Liver (tissue), 9 donors: ENCODE results near the gene PAFAH1B2. TPM values are rescaled to one million over a fixed set of nuclear protein-coding genes. Genes with fewer than 3 reads are reported as not detected.

Experiments
- DNase-seq: peaks from one replicate; pipeline ENCODE4 v3.0.0-alpha.2; 2017; ENCODE audit warnings: low spot score
- H3K27ac ChIP-seq, 2 donors: one replicate each; pipeline ENCODE4 v1.7.0; 2013; ENCODE audit warnings: inconsistent platforms in 2 of 2, low read length in 2 of 2, control low read depth in 1 of 2, low read depth in 1 of 2, mild to moderate bottlenecking in 1 of 2
- H3K27me3 ChIP-seq, 4 donors: one replicate each; pipeline versions ENCODE4 v1.6.1 to v1.7.0; 2013; ENCODE audit warnings: low read length in 3 of 4, inconsistent platforms in 1 of 4, mild to moderate bottlenecking in 1 of 4, moderate library complexity in 1 of 4; ENCODE audit not compliant: control insufficient read depth in 4 of 4, insufficient read depth in 4 of 4
- H3K36me3 ChIP-seq, 4 donors: one replicate each; pipeline versions ENCODE4 v1.6.1 to v1.7.0; 2013; ENCODE audit warnings: low read length in 3 of 4, mild to moderate bottlenecking in 3 of 4, low read depth in 1 of 4, moderate library complexity in 1 of 4; ENCODE audit not compliant: control insufficient read depth in 4 of 4, insufficient read depth in 3 of 4
- H3K4me1 ChIP-seq, 4 donors: one replicate each; pipeline versions ENCODE4 v1.6.1 to v1.7.0; 2013; ENCODE audit warnings: low read length in 3 of 4, mild to moderate bottlenecking in 3 of 4, moderate library complexity in 1 of 4; ENCODE audit not compliant: control insufficient read depth in 4 of 4, insufficient read depth in 4 of 4
- H3K4me3 ChIP-seq, 3 donors: one replicate each; pipeline versions ENCODE4 v1.6.1 to v1.7.0; 2013; ENCODE audit warnings: low read length in 3 of 3, control low read depth in 1 of 3, low read depth in 1 of 3, mild to moderate bottlenecking in 1 of 3
- H3K9ac ChIP-seq, 2 donors: one replicate each; pipeline ENCODE4 v1.7.0; 2013; ENCODE audit warnings: low read length in 2 of 2, mild to moderate bottlenecking in 2 of 2, moderate library complexity in 2 of 2, control low read depth in 1 of 2, low read depth in 1 of 2
- H3K9me3 ChIP-seq, 4 donors: one replicate each; pipeline versions ENCODE4 v1.6.1 to v1.7.0; 2013; ENCODE audit warnings: low read length in 3 of 4; ENCODE audit not compliant: control insufficient read depth in 4 of 4
- EGR1 ChIP-seq, 2 donors: IDR thresholded peaks; 2 replicates each; pipeline ENCODE4 v1.6.1; 2016 to 2018; ENCODE audit warnings: antibody characterized with exemption in 2 of 2, low read depth in 2 of 2
- FOXA1 ChIP-seq: IDR thresholded peaks from 2 replicates; pipeline ENCODE4 v1.6.1; 2016; ENCODE audit warnings: antibody characterized with exemption
- FOXA2 ChIP-seq: IDR thresholded peaks from 2 replicates; pipeline ENCODE4 v1.6.1; 2016; ENCODE audit warnings: antibody characterized with exemption
- GABPA ChIP-seq, 2 donors: IDR thresholded peaks in 1 of 2; conservative IDR thresholded peaks in 1 of 2; 2 replicates each; pipeline ENCODE4 v1.6.1; 2016; ENCODE audit warnings: antibody characterized with exemption in 2 of 2, mild to moderate bottlenecking in 1 of 2, moderate library complexity in 1 of 2
- HNF4A ChIP-seq, 2 donors: conservative IDR thresholded peaks; 2 replicates each; pipeline ENCODE4 v1.6.1; 2016; ENCODE audit warnings: antibody characterized with exemption in 2 of 2, mild to moderate bottlenecking in 2 of 2
- HNF4G ChIP-seq: IDR thresholded peaks from 2 replicates; pipeline ENCODE4 v1.6.1; 2016; ENCODE audit warnings: antibody characterized with exemption
- JUND ChIP-seq, 2 donors: IDR thresholded peaks; 2 replicates each; pipeline ENCODE4 v1.6.1; 2016; ENCODE audit warnings: antibody characterized with exemption in 2 of 2
- NR2F2 ChIP-seq: IDR thresholded peaks from 2 replicates; pipeline ENCODE4 v1.6.1; 2016; ENCODE audit warnings: antibody characterized with exemption
- RAD21 ChIP-seq, 2 donors: IDR thresholded peaks; 2 replicates each; pipeline ENCODE4 v1.6.1; 2016; ENCODE audit warnings: antibody characterized with exemption in 2 of 2, mild to moderate bottlenecking in 2 of 2
- RXRA ChIP-seq, 2 donors: IDR thresholded peaks; 2 replicates each; pipeline ENCODE4 v1.6.1; 2017 to 2018; ENCODE audit warnings: antibody characterized with exemption in 2 of 2, mild to moderate bottlenecking in 1 of 2
- SP1 ChIP-seq: IDR thresholded peaks from 2 replicates; pipeline ENCODE4 v1.6.1; 2018; ENCODE audit warnings: antibody characterized with exemption, mild to moderate bottlenecking
- TAF1 ChIP-seq: conservative IDR thresholded peaks from 2 replicates; pipeline ENCODE4 v1.6.1; 2016; ENCODE audit warnings: antibody characterized with exemption, mild to moderate bottlenecking
- YY1 ChIP-seq: IDR thresholded peaks from 2 replicates; pipeline ENCODE4 v1.6.1; 2016; ENCODE audit warnings: antibody characterized with exemption, mild to moderate bottlenecking
- WGBS: extraction: QIAGEN DNeasy Blood & Tissue Kit; methylation state at CpG from one replicate; pipeline ENCODE4 v1.1.7; 2013; 5-methylcytosine and 5-hydroxymethylcytosine counted together
- polyA plus RNA-seq, 2 donors: library from polyadenylated mRNA; stranded (reverse) in 1 of 2; unstranded in 1 of 2; fragments of 200-250 nt in 1 of 2; fragments of >200 nt in 1 of 2; fragmentation: Nextera tagmentation in 1 of 2; extraction: Ambion mirVana in 1 of 2; gene quantifications; one replicate each; pipeline versions ENCODE4 v1.2.1 to v1.2.3, GENCODE V29; 2013 to 2015
- total RNA-seq, 2 donors: library from RNA; depleted of rRNA; stranded (reverse); fragments of >200 nt; gene quantifications; one replicate each; pipeline ENCODE4 v1.2.3, GENCODE V29; 2014
- TF ChIP-seq, protein P1 (sequence below): IDR thresholded peaks from 2 replicates; pipeline ENCODE4 v1.6.1; 2016; ENCODE audit warnings: antibody characterized with exemption
- TF ChIP-seq, protein P2 (sequence below): IDR thresholded peaks from 2 replicates; pipeline ENCODE4 v1.6.1; 2016; ENCODE audit warnings: antibody characterized with exemption, mild to moderate bottlenecking
- TF ChIP-seq, protein P3 (sequence below): fragments of 150-350 bp; IDR thresholded peaks from 2 replicates; pipeline ENCODE4 v1.5.1; 2017; ENCODE audit warnings: improper control_type of control experiment, low read depth, low read length; ENCODE audit not compliant: missing input control
- TF ChIP-seq, protein P4 (sequence below): IDR thresholded peaks from 2 replicates; pipeline ENCODE4 v1.6.1; 2016; ENCODE audit warnings: antibody characterized with exemption
- TF ChIP-seq, protein P5 (sequence below): IDR thresholded peaks from 2 replicates; pipeline ENCODE4 v1.6.1; 2016; ENCODE audit warnings: antibody characterized with exemption
- donor health status: healthy.
- donor health status: healthy.
- donor health status: healthy.
- donor health status: healthy.
- donor health status: healthy.

PAFAH1B2 gene
- total and polyA plus RNA-seq, 4 donors: 12.7 to 39.8 (median 24.9) TPM

DNA sequence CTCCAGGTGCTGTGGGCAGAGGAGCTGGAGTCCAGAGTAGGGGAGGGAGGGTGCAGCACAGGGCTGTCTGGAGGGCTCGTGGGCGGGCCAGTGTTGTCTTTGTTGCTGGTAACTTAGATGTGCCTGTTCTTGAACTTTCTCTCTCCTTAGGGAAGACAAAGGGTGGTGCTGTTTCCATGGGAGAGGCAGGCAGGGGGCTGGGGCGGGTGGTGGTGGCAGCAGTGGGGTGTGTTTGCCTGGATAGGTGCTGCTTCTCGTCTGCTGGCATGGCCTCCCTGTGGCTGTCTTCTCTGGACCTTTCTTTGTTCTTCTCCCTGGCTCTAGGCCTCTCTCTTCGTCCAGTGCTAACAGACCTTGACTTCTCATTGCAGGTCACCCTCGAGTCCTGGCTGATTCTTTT lies 42.9 kb downstream of the PAFAH1B2 start:
- no peak for DNase-seq
- no peak overlapping the region for H3K4me3 ChIP-seq
- peaks cover 0 to 3% (median 0%) of the 10 kb centered on the region in 4 donors for H3K4me1 ChIP-seq
- H3K36me3 ChIP-seq: peaks cover 15 to 75% (median 26%) of the 10 kb centered on the region in 4 donors
- no peaks in the 10 kb centered on the region for H3K27me3 ChIP-seq
- no peaks in the 10 kb centered on the region for H3K9me3 ChIP-seq
- WGBS: 79% methylated on average over 6 of the region's 6 CpGs
- no peak overlapping the region for H3K9ac ChIP-seq
- H3K27ac ChIP-seq: no peak overlapping the region
- TF ChIP-seq NR2F2 (no peak), FOXA1 (no peak), RXRA (IDR thresholded peaks at IDR 0.05) (no peak), YY1 (no peak), HNF4G (no peak), HNF4A (conservative IDR thresholded peaks at IDR 0.05) (no peak), EGR1 (IDR thresholded peaks at IDR 0.05; ENCODE audit: low read depth in 2 of 2) (no peak), JUND (IDR thresholded peaks at IDR 0.05) (no peak), TAF1 (no peak), RAD21 (IDR thresholded peaks at IDR 0.05) (no peak), SP1 (no peak), FOXA2 (no peak), GABPA (IDR thresholded peaks at IDR 0.05 in 1 of 2, conservative IDR thresholded peaks at IDR 0.05 in 1 of 2) (no peak)
- TF ChIP-seq, protein P1, sequence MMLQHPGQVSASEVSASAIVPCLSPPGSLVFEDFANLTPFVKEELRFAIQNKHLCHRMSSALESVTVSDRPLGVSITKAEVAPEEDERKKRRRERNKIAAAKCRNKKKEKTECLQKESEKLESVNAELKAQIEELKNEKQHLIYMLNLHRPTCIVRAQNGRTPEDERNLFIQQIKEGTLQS: no peak
- TF ChIP-seq, protein P2, sequence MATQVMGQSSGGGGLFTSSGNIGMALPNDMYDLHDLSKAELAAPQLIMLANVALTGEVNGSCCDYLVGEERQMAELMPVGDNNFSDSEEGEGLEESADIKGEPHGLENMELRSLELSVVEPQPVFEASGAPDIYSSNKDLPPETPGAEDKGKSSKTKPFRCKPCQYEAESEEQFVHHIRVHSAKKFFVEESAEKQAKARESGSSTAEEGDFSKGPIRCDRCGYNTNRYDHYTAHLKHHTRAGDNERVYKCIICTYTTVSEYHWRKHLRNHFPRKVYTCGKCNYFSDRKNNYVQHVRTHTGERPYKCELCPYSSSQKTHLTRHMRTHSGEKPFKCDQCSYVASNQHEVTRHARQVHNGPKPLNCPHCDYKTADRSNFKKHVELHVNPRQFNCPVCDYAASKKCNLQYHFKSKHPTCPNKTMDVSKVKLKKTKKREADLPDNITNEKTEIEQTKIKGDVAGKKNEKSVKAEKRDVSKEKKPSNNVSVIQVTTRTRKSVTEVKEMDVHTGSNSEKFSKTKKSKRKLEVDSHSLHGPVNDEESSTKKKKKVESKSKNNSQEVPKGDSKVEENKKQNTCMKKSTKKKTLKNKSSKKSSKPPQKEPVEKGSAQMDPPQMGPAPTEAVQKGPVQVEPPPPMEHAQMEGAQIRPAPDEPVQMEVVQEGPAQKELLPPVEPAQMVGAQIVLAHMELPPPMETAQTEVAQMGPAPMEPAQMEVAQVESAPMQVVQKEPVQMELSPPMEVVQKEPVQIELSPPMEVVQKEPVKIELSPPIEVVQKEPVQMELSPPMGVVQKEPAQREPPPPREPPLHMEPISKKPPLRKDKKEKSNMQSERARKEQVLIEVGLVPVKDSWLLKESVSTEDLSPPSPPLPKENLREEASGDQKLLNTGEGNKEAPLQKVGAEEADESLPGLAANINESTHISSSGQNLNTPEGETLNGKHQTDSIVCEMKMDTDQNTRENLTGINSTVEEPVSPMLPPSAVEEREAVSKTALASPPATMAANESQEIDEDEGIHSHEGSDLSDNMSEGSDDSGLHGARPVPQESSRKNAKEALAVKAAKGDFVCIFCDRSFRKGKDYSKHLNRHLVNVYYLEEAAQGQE: no peak
- TF ChIP-seq, protein P3, sequence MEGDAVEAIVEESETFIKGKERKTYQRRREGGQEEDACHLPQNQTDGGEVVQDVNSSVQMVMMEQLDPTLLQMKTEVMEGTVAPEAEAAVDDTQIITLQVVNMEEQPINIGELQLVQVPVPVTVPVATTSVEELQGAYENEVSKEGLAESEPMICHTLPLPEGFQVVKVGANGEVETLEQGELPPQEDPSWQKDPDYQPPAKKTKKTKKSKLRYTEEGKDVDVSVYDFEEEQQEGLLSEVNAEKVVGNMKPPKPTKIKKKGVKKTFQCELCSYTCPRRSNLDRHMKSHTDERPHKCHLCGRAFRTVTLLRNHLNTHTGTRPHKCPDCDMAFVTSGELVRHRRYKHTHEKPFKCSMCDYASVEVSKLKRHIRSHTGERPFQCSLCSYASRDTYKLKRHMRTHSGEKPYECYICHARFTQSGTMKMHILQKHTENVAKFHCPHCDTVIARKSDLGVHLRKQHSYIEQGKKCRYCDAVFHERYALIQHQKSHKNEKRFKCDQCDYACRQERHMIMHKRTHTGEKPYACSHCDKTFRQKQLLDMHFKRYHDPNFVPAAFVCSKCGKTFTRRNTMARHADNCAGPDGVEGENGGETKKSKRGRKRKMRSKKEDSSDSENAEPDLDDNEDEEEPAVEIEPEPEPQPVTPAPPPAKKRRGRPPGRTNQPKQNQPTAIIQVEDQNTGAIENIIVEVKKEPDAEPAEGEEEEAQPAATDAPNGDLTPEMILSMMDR: no peak
- TF ChIP-seq, protein P4, sequence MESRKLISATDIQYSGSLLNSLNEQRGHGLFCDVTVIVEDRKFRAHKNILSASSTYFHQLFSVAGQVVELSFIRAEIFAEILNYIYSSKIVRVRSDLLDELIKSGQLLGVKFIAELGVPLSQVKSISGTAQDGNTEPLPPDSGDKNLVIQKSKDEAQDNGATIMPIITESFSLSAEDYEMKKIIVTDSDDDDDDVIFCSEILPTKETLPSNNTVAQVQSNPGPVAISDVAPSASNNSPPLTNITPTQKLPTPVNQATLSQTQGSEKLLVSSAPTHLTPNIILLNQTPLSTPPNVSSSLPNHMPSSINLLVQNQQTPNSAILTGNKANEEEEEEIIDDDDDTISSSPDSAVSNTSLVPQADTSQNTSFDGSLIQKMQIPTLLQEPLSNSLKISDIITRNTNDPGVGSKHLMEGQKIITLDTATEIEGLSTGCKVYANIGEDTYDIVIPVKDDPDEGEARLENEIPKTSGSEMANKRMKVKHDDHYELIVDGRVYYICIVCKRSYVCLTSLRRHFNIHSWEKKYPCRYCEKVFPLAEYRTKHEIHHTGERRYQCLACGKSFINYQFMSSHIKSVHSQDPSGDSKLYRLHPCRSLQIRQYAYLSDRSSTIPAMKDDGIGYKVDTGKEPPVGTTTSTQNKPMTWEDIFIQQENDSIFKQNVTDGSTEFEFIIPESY: no peak
- TF ChIP-seq, protein P5, sequence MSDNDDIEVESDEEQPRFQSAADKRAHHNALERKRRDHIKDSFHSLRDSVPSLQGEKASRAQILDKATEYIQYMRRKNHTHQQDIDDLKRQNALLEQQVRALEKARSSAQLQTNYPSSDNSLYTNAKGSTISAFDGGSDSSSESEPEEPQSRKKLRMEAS: no peak
